ENCODE results near the gene ZDHHC6. TPM values are rescaled to one million over a fixed set of nuclear protein-coding genes. Genes with fewer than 3 reads are reported as not detected.

The ZDHHC6 gene
- total and polyA plus RNA-seq, 3 donors from 2014 or later = 26.3 to 29.1 (median 28.5) TPM

DNA sequence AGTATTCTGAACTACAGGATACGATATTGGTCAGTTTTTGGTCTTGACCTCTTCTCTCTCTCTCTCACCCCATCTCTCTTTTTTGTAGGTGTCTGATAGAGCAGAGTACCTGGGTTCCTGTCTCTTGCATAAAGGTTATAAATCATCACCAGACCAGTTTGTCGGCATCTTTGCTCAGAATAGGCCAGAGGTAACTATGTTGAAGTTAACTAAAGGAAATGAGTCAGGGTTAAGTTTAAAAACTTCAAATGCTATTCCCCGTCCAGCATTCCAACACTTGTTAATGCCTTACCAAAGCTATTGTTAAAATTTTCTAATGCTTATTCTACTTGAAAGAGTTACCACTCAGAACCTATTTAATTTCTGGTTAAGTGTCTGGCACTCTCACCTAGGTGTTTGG lies 42.1 kb downstream of the ZDHHC6 start:
- WGBS, 2 donors = 74 to 88% methylated on average over 3 of the region's 3 CpGs
- intact Hi-C loops (cut with DNase I; ENCODE audit: low total_unique reads) = no loop called here

DNA sequence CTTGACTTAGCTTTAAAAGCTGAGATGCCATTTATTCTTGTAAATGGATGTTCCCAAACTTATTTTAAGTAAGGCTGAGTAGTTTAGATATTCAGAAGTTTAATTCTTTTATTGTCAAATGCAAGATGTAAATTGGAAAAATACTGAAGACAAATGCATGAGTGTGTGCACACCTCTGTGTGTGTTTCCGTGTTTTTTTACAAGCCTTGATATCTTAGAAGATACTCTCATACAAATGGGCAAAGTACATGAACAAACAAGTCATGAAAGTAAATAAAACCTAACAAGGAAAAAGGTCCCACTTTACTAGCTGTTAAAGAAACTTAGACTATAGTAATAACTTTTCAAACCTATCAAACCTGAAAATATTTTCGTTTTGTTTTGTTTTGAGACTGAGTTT lies 43.8 kb downstream of the ZDHHC6 start:
- intact Hi-C loops (cut with DNase I; ENCODE audit: low total_unique reads) = no loop called here
- Histone ChIP-seq H3K27me3 (no peaks in the 10 kb centered on the region), H3K4me3 (no peak overlapping the region), H3K4me1 (no peaks in the 10 kb centered on the region), H3K27ac (no peak overlapping the region), H3K36me3 (ENCODE audit: low read depth, missing control alignments) (no peaks in the 10 kb centered on the region), H3K9me3 (no peaks in the 10 kb centered on the region)
- no peak for DNase-seq
- TF ChIP-seq POLR2A (IDR thresholded peaks at IDR 0.05) = no peak
- TF ChIP-seq, protein P1, sequence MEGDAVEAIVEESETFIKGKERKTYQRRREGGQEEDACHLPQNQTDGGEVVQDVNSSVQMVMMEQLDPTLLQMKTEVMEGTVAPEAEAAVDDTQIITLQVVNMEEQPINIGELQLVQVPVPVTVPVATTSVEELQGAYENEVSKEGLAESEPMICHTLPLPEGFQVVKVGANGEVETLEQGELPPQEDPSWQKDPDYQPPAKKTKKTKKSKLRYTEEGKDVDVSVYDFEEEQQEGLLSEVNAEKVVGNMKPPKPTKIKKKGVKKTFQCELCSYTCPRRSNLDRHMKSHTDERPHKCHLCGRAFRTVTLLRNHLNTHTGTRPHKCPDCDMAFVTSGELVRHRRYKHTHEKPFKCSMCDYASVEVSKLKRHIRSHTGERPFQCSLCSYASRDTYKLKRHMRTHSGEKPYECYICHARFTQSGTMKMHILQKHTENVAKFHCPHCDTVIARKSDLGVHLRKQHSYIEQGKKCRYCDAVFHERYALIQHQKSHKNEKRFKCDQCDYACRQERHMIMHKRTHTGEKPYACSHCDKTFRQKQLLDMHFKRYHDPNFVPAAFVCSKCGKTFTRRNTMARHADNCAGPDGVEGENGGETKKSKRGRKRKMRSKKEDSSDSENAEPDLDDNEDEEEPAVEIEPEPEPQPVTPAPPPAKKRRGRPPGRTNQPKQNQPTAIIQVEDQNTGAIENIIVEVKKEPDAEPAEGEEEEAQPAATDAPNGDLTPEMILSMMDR (IDR thresholded peaks at IDR 0.05) = no peak
- WGBS, 2 donors = 84% methylated on average over 2 of the region's 2 CpGs

More for the DNA sequence above, 42.1 kb downstream of the ZDHHC6 start:
- H3K4me3 ChIP-seq = no peak overlapping the region
- no peak overlapping the region for H3K27ac ChIP-seq
- no peak for DNase-seq
- no peaks in the 10 kb centered on the region for H3K9me3 ChIP-seq
- H3K4me1 ChIP-seq = no peaks in the 10 kb centered on the region
- H3K36me3 ChIP-seq (ENCODE audit: low read depth, missing control alignments) = no peaks in the 10 kb centered on the region
- H3K27me3 ChIP-seq = no peaks in the 10 kb centered on the region
- TF ChIP-seq, protein P1 (IDR thresholded peaks at IDR 0.05) = no peak
- no peak for TF ChIP-seq POLR2A (IDR thresholded peaks at IDR 0.05)

DNA sequence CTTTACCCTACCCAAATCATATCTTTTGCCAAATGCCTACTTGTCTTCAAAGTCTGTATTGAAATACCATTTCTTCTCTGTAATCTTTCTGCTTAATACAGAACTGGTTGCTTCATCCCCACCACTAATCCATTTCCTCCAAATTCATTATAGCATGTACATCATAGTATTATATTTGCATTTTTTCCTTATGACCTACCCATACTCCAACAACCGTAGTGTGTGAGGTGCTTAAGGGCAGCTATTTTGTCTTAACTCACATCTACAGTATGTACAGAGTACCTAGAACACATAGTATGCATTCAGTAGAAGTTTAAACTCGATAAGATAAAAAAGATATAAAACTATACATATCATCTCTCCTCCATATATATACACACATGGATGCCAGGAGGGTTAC lies 49.1 kb downstream of the ZDHHC6 start:
- Histone ChIP-seq H3K27me3 (no peaks in the 10 kb centered on the region), H3K4me3 (no peak overlapping the region), H3K9me3 (no peaks in the 10 kb centered on the region), H3K27ac (no peak overlapping the region), H3K36me3 (ENCODE audit: low read depth, missing control alignments) (no peaks in the 10 kb centered on the region), H3K4me1 (no peaks in the 10 kb centered on the region)
- DNase-seq = no peak
- 89 to 93% methylated on average over 2 of the region's 2 CpGs for WGBS, 2 donors
- intact Hi-C loops (cut with DNase I; ENCODE audit: low total_unique reads) = no loop called here
- TF ChIP-seq, protein P1 (IDR thresholded peaks at IDR 0.05) = no peak
- TF ChIP-seq POLR2A (IDR thresholded peaks at IDR 0.05) = no peak

DNA sequence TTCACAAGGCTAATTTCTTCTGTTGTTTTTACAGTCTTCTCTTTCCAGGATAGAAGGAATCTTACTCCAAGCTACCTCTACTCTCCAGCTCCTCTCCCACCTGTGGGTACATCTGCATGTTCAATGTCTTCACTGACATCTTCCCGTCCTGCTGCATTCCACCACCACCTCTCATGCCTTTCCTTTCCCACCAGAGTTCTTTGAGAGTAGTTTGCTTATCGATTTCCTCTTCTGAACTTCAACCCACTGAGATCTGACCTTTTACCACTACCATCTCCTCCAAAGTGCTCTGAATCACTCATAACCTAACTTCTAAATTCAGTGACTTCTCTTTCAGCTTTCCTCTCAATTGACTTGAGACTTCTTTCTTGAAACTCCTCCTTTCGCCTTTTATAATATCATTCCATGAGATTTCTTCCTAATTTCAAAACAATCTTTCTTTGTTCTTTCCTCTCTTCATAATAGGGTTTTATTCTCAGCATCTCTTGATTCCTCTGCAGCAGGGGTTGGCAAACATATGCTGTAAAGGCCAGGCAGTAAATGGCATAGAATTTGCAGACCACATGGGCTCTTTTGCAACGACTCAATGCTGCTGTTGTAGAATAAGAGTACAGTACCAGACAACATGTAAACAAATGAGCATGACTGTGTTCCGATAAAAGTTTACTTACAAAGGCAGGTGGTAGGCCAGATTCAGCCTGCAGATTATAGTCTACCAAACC lies 50.7 kb downstream of the ZDHHC6 start:
- Histone ChIP-seq H3K9me3 (no peaks in the 10 kb centered on the region), H3K4me1 (no peaks in the 10 kb centered on the region), H3K27ac (no peak overlapping the region), H3K27me3 (no peaks in the 10 kb centered on the region), H3K36me3 (ENCODE audit: low read depth, missing control alignments) (no peaks in the 10 kb centered on the region), H3K4me3 (no peak overlapping the region)
- DNase-seq = no peak
- 82 to 87% methylated on average over 5 of the region's 5 CpGs for WGBS, 2 donors
- intact Hi-C loops (cut with DNase I; ENCODE audit: low total_unique reads) = no loop called here
- TF ChIP-seq POLR2A (IDR thresholded peaks at IDR 0.05) = no peak
- TF ChIP-seq, protein P1 (IDR thresholded peaks at IDR 0.05) = no peak

DNA sequence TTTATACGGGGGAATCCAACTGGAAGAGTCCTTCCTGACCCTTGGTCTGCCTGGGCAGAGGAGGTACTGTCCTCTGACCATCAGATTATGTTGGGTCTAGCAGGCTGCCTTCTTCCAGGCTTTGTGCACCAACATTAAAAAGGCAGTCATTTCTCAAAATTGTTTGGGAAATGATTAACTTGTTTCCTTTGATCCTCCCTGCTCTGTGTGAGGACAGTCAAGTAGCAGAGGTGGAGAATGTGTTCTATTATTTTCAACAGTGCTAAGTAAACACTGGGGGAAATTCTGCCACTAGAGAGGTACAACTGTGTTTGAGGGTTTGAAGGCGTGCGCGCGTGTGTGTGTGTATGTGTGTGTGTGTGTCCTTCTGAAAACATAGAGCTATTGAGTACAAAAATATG lies 52.2 kb downstream of the ZDHHC6 start:
- no peaks in the 10 kb centered on the region for H3K4me1 ChIP-seq
- H3K27ac ChIP-seq = no peak overlapping the region
- WGBS, 2 donors = 83 to 91% methylated on average over 5 of the region's 5 CpGs
- no peaks in the 10 kb centered on the region for H3K9me3 ChIP-seq
- intact Hi-C loops (cut with DNase I; ENCODE audit: low total_unique reads) = no loop called here
- no peak overlapping the region for H3K4me3 ChIP-seq
- H3K27me3 ChIP-seq = no peaks in the 10 kb centered on the region
- DNase-seq = no peak
- no peaks in the 10 kb centered on the region for H3K36me3 ChIP-seq (ENCODE audit: low read depth, missing control alignments)
- no peak for TF ChIP-seq POLR2A (IDR thresholded peaks at IDR 0.05)
- TF ChIP-seq, protein P1 (IDR thresholded peaks at IDR 0.05) = no peak

All from testis (tissue), 3 donors.